ENCODE results near the gene ISLR. TPM values are rescaled to one million over a fixed set of nuclear protein-coding genes. Genes with fewer than 3 reads are reported as not detected.
A peak's percentile ranks its signal among the peaks of the same experiment; 100 is the strongest.

The ISLR gene
- total RNA-seq, 1 experiment from 2014 or later = 0.11 TPM

GRCh38 chr15:74215958-74216357, 42.4 kb downstream of the ISLR start:
- no peak overlapping the region for H3K23ac ChIP-seq (ENCODE audit: insufficient read length, low read depth, low read length)
- H3K4me2 ChIP-seq (ENCODE audit: insufficient read depth, insufficient read length, low read length) = no peak overlapping the region
- no peak overlapping the region for H4K91ac ChIP-seq (ENCODE audit: insufficient read length, low read depth, low read length)
- no peak overlapping the region for H2AFZ ChIP-seq (ENCODE audit: low read length)
- H3K18ac ChIP-seq (ENCODE audit: insufficient read length, low read depth, low read length) = no peak overlapping the region
- H3K23me2 ChIP-seq (ENCODE audit: insufficient read length, low read depth, low read length, poor library complexity, severe bottlenecking) = no peaks in the 10 kb centered on the region
- DNase-seq = no peak
- H3K4ac ChIP-seq (ENCODE audit: low read depth, low read length) = no peak overlapping the region
- Mint-ChIP-seq H3K27me3 (ENCODE audit: low read depth) (peaks cover 42% of the 10 kb centered on the region), H3K36me3 (ENCODE audit: insufficient read depth in 1 of 3, low read depth in 3 of 3) (peaks cover 3 to 7% (median 4%) of the 10 kb centered on the region in 3 experiments; a peak in 5 of 7 replicates), H3K4me3 (peak overlapping the region in 1 of 2 experiments; percentile 22; a peak in 1 of 5 replicates), H3K9me3 (no peaks in the 10 kb centered on the region; a peak in 1 of 5 replicates), H3K27ac (no peak overlapping the region), H3K4me1 (peaks cover 57 to 75% of the 10 kb centered on the region in 2 experiments)
- H3T11ph ChIP-seq (ENCODE audit: low read length) = no peak overlapping the region
- no peaks in the 10 kb centered on the region for H3K9me3 ChIP-seq (ENCODE audit: control insufficient read depth, low read depth, low read length)
- H3K4me1 ChIP-seq (ENCODE audit: insufficient read depth, low read length) = peaks cover 10% of the 10 kb centered on the region; the same call in 1 of the 2 replicates
- no peaks in the 10 kb centered on the region for H3K79me1 ChIP-seq (ENCODE audit: insufficient read depth, low read depth, low read length, poor library complexity, severe bottlenecking)
- no peak overlapping the region for H3K27ac ChIP-seq (ENCODE audit: insufficient read length, low read depth, low read length)
- no peak overlapping the region for H4K8ac ChIP-seq (replicated peaks; ENCODE audit: insufficient read length, low read depth, low read length)
- no peak overlapping the region for H2BK12ac ChIP-seq (ENCODE audit: insufficient read length, low read depth, low read length)
- H3K9ac ChIP-seq (ENCODE audit: extremely low read depth, insufficient read length, low read length) = no peak overlapping the region
- no peak overlapping the region for H2BK120ac ChIP-seq (ENCODE audit: low read depth, low read length, poor library complexity, severe bottlenecking)
- no peak overlapping the region for H3K14ac ChIP-seq (ENCODE audit: insufficient read depth, low read length)
- no peak overlapping the region for H3K56ac ChIP-seq (ENCODE audit: insufficient read length, low read depth, low read length)
- TF ChIP-seq, protein P1, sequence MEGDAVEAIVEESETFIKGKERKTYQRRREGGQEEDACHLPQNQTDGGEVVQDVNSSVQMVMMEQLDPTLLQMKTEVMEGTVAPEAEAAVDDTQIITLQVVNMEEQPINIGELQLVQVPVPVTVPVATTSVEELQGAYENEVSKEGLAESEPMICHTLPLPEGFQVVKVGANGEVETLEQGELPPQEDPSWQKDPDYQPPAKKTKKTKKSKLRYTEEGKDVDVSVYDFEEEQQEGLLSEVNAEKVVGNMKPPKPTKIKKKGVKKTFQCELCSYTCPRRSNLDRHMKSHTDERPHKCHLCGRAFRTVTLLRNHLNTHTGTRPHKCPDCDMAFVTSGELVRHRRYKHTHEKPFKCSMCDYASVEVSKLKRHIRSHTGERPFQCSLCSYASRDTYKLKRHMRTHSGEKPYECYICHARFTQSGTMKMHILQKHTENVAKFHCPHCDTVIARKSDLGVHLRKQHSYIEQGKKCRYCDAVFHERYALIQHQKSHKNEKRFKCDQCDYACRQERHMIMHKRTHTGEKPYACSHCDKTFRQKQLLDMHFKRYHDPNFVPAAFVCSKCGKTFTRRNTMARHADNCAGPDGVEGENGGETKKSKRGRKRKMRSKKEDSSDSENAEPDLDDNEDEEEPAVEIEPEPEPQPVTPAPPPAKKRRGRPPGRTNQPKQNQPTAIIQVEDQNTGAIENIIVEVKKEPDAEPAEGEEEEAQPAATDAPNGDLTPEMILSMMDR (conservative IDR thresholded peaks at IDR 0.05) = no peak
- no peak overlapping the region for H2AK5ac ChIP-seq (ENCODE audit: insufficient read length, low read length)
- no peaks in the 10 kb centered on the region for H4K20me1 ChIP-seq (ENCODE audit: control insufficient read depth, insufficient read depth, insufficient read length)
- H3K79me2 ChIP-seq (ENCODE audit: insufficient read depth, low read length) = no peaks in the 10 kb centered on the region
- H4K5ac ChIP-seq (ENCODE audit: insufficient read length, low read depth, low read length) = no peak overlapping the region
- H3K27me3 ChIP-seq (ENCODE audit: insufficient read depth, low read length) = peaks cover 14% of the 10 kb centered on the region; the same call in 1 of the 2 replicates
- no peak overlapping the region for H2BK15ac ChIP-seq (ENCODE audit: low read depth, low read length)
- H2BK5ac ChIP-seq (ENCODE audit: insufficient read length, low read length) = no peak overlapping the region
- H2BK20ac ChIP-seq (ENCODE audit: low read depth, low read length, poor library complexity, severe bottlenecking) = no peak overlapping the region
- 100% methylated on average over 3 of the region's 8 CpGs for WGBS (ENCODE audit: extremely low coverage, insufficient read length, low lambda C conversion rate)

Data from H9 (cell line).